Stomach (tissue), 4 donors: ENCODE results near the gene GFAP.

ENCODE experiments used
- CTCF ChIP-seq, 7 experiments: fragments of 450-650 bp in 4 of 7; fragments of 200-600 bp in 3 of 7; sonication (generic) in 3 of 7; IDR thresholded peaks; one replicate each; pipeline ENCODE4 v1.5.1; 2016 to 2019; ENCODE audit warnings: antibody characterized with exemption in 7 of 7, control low read depth in 2 of 7, mild to moderate bottlenecking in 1 of 7
- POLR2AphosphoS5 ChIP-seq, 3 donors: sonication (generic); formaldehyde crosslinking; IDR thresholded peaks; one replicate each; pipeline ENCODE4 v1.6.1; 2016; ENCODE audit warnings: antibody characterized with exemption in 3 of 3

- TF ChIP-seq POLR2AphosphoS5 (IDR thresholded peaks at IDR 0.05) (no peak), CTCF (IDR thresholded peaks at IDR 0.05) (no peak)
Observed at GRCh38 chr17:44922136-44922535, 6.8 kb upstream of the GFAP start.
